Measurements from ENCODE around the gene LBP.
"Not testable (repeated sequence)": the region's sequence is repeated elsewhere in the genome, so short reads cannot be mapped to it uniquely, and the experiment has no call there.

LBP gene

GRCh38 chr20:38338849-38339520, 7.3 kb upstream of the LBP start:
- H3K4me3 ChIP-seq (ENCODE audit: low read depth, low read length) = no peak overlapping the region
- no peak for DNase-seq (ENCODE audit: low read depth)
- TF ChIP-seq POLR2A (IDR thresholded peaks at IDR 0.05; ENCODE audit: extremely low read depth, insufficient read length) (no peak), MAX (IDR thresholded peaks at IDR 0.05; ENCODE audit: low read depth, low read length) (no peak), CTCF (IDR thresholded peaks at IDR 0.05; ENCODE audit: low read depth, low read length) (no peak), MYC (IDR thresholded peaks at IDR 0.05; ENCODE audit: low read depth, low read length) (no peak)

- DNase-seq (ENCODE audit: low read depth); H3K4me3 ChIP-seq (ENCODE audit: low read depth, low read length): not testable (repeated sequence)
Measured at GRCh38 chr20:38339521-38339896, 6.8 kb upstream of the LBP start.

- H3K4me3 ChIP-seq (ENCODE audit: low read depth, low read length) = no peak overlapping the region
- TF ChIP-seq MYC (IDR thresholded peaks at IDR 0.05; ENCODE audit: low read depth, low read length) = no peak
- TF ChIP-seq CTCF (IDR thresholded peaks at IDR 0.05; ENCODE audit: low read depth, low read length) = no peak
- no peak for TF ChIP-seq MAX (IDR thresholded peaks at IDR 0.05; ENCODE audit: low read depth, low read length)
- TF ChIP-seq POLR2A (IDR thresholded peaks at IDR 0.05; ENCODE audit: extremely low read depth, insufficient read length) = no peak
Measured at GRCh38 chr20:38339997-38340396, 6.3 kb upstream of the LBP start.

GRCh38 chr20:38340693-38341092, 5.6 kb upstream of the LBP start:
- no peak overlapping the region for H3K4me3 ChIP-seq (ENCODE audit: low read depth, low read length)
- no peak for DNase-seq (ENCODE audit: low read depth)
- no peak for TF ChIP-seq MYC (IDR thresholded peaks at IDR 0.05; ENCODE audit: low read depth, low read length)
- TF ChIP-seq CTCF (IDR thresholded peaks at IDR 0.05; ENCODE audit: low read depth, low read length) = no peak
- no peak for TF ChIP-seq POLR2A (IDR thresholded peaks at IDR 0.05; ENCODE audit: extremely low read depth, insufficient read length)
- TF ChIP-seq MAX (IDR thresholded peaks at IDR 0.05; ENCODE audit: low read depth, low read length) = no peak

More at GRCh38 chr20:38339997-38340396, 6.3 kb upstream of the LBP start:
- DNase-seq (ENCODE audit: low read depth) = no peak

GRCh38 chr20:38342216-38342615, 4.1 kb upstream of the LBP start:
- no peak for DNase-seq (ENCODE audit: low read depth)
- no peak overlapping the region for H3K4me3 ChIP-seq (ENCODE audit: low read depth, low read length)
- TF ChIP-seq CTCF (IDR thresholded peaks at IDR 0.05; ENCODE audit: low read depth, low read length) (no peak), POLR2A (IDR thresholded peaks at IDR 0.05; ENCODE audit: extremely low read depth, insufficient read length) (no peak), MYC (IDR thresholded peaks at IDR 0.05; ENCODE audit: low read depth, low read length) (no peak), MAX (IDR thresholded peaks at IDR 0.05; ENCODE audit: low read depth, low read length) (no peak)

- H3K4me3 ChIP-seq (ENCODE audit: low read depth, low read length) = no peak overlapping the region
- no peak for DNase-seq (ENCODE audit: low read depth)
- TF ChIP-seq MAX (IDR thresholded peaks at IDR 0.05; ENCODE audit: low read depth, low read length) (no peak), CTCF (IDR thresholded peaks at IDR 0.05; ENCODE audit: low read depth, low read length) (no peak), POLR2A (IDR thresholded peaks at IDR 0.05; ENCODE audit: extremely low read depth, insufficient read length) (no peak), MYC (IDR thresholded peaks at IDR 0.05; ENCODE audit: low read depth, low read length) (no peak)
Measured at GRCh38 chr20:38342713-38343310, 3.5 kb upstream of the LBP start.
